T1000 (cell line): Measurements from ENCODE around the gene P4HTM.

Experiments used
- DNase-seq: peaks from one replicate; lab custom pipeline; 2025; ENCODE audit warnings: mixed read lengths; lab: John Stamatoyannopoulos, UW

Gene P4HTM

GRCh38 chr3:48989796-48990635, at the start of gene P4HTM:
TSS of gene P4HTM (plus strand) at chr3:48990241. CDS start at chr3:48990257, 16 bp downstream.
- DNase-seq, result peak; percentile 91

DNA sequence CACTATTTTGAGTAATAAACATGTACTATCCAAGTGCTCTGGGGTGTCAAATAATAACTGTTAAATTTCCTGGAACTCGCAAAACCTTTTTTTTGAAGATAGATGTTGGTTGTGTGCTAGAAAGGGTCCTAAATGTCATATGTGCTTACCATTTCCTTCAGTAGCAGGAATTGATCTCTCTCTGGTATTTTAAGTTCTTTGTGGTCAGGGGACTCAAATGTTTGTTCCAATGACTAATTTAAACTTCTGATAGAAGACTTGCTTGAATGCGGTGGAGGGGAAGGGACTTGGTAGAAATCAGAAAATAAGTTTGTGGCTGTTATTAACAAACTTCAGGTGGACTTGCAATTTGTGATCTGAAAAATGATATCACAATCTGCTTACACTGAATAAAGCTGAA, 44.6 kb upstream of the P4HTM start:
- DNase-seq, result no peak

DNA sequence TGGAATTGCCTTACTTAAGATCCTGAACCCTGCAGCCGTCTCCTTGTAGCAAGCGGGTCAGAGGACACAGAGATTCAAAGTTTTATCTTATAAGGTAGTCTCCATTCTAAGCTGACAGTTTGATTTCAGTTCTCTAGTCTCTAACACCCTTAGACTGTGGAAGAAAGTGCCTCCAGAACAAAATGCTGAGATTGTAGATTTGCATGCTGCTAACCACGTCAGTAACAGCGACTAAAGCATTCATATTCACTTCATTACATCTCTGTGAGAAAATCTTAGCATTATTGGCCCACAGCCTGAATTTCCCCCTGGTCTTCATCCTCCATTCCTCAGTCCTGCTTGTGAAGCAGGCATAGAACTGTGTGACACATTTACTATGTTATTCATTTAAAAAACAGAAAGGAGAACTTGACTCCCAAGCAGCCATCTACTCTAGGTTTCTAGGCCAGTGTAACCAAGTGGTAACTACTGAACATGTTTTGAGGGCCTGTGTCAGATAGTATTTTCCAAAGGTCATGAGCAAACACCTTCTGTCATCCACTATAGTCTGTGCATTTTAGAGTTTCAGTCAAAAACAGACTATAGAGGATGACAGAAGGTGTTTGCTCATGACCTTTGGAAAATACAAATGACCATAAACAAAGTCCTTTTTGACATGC, 44.0 kb upstream of the P4HTM start:
- DNase-seq, result no peak

GRCh38 chr3:48949376-48949717, 40.7 kb upstream of the P4HTM start:
- no peak for DNase-seq

DNA sequence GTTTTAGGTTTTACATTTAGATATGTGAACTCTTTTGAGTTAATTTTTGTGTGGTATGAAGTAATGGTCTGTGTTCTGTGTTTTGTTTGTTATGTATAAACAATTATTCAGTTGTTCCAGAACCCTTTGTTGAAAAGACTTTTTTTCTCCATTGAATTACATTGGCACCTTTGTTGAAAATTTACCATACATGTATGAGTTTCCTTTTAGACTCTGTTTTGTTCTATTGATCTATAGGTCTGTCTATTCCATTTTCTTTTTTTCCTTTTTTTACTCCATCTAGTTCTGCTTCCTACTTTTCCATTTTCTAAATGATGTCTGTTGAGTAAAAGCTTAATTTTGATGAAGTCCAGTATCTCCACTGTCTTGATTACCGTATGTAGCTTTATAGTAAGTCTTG, 40.0 kb upstream of the P4HTM start:
- no peak for DNase-seq

DNA sequence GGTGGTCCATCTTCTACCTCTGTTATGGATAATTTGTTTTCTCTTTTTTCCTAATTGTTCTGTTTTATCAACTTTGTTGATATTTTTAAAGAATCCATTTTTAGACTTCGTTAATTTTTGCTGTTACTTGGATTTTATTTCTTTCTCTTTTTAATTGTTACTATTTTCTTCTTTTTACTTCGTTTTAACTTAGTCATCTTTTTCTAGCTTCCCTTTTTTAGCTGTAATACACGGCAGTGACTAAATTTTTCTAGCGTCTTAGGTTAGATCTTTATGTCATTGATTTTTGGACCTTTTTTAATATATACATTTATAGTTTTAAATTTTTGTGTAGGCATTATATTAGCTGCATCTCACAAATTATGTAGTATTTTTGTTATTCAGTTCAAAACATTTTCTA, 38.3 kb upstream of the P4HTM start:
- DNase-seq, result no peak

DNA sequence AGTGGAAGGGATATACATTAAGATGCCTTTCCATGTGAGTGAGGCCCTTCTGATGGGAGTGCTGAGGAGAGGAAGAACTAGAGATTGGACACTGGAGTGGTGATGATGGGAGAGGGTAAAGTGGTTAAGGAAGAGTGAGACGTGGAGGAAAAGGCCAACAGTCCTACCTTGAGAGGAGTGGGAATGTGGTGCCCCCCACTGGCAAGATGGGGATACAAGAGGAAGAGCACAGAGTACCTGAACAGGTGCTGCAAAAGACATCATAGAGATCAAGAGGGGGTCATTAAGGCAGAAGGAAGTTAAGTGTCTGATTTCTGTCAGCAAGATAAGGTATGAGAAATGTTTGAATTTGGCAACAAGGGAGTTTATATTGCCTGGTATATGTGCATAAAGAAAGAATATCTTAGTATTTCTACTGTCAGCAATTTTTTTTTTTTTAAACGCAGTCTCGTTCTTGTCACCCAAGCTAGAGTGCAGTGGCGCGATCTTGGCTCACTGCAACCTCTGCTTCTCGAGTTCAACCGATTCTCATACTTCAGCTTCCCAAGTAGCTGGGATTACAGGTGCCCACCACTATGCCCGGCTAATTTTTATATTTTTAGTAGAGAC, 37.4 kb upstream of the P4HTM start:
- no peak for DNase-seq

DNA sequence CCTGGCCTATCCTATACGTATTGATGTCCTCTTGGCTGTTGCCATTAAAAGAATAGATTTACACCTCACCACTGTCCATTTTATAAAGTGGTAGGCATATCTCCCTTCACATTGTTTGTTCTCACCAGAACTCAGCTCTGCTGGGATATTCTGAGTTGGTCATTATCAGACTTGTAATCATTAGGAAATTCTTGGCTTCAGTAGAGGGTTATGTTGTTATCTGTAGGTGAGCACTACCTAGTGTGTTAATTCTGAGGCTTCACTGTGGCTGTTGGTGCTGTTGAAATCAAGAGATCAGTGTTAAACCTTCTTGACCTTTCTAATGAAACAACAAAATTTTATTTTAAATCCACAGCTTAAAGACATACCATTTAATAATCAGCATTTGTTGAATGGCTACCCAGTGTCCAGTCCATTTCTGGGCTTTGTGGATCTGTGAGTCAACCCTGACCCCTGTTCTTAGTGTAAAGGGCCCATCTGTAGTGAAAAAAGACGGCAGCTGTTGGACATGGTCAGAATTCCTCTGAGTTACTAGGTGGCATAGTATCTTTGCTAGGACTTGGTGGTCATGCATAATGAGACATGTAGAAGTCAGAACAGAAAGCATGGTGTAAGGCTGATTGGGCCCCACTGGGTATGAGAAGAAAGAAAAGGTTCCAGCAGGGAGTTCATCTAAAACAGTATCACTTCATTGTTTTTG, 32.9 kb upstream of the P4HTM start:
- DNase-seq, result no peak

DNA sequence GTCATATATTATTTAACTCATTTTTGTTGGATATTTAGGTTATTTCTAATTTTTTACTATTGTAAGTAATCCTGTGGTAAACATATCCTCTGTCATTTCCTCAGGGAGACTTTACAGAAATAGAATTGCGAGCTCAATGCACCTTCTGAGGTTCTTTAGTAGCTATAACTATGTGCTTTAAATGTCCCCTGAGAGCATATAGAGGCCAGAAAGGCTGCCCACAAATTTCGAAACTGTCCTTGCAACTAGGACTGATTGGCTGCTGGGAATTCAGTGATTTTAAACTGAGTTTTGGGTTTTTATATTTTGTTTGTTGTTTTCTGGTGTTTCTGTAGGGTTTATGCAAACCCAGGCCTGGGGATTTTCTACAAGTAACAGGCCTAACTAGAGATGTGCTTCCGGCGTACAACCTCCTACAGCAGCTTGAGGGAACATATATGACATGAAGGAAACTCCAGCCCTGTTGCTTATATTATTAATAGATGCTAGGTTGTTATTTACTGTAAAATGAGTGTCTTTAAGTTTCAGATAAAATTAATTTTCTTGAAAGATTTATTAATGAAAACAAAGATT, 29.1 kb upstream of the P4HTM start:
- DNase-seq, result no peak

- DNase-seq, result no peak
Measured at GRCh38 chr3:48962340-48962739, 27.7 kb upstream of the P4HTM start.

DNA sequence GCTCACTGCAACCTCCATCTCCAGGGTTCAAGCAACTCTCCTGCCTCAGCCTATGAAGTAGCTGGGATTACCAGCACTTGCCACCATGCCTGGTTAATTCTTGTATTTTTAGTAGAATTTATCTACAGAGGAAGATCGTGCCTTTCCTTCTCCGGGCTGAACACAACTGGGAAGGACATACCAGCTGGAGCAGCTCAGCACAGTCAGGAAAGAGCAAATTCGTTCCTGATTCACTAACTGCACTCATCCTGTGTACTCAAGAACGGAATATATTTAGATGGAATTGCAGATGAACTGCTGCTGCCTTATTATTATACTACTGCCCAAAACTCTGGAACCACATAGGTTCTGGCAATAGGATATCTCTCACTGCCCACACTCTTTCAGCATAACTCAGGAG, 27.1 kb upstream of the P4HTM start:
- DNase-seq, result no peak

- DNase-seq, result no peak
Measured at GRCh38 chr3:48963591-48963990, 26.4 kb upstream of the P4HTM start.

DNA sequence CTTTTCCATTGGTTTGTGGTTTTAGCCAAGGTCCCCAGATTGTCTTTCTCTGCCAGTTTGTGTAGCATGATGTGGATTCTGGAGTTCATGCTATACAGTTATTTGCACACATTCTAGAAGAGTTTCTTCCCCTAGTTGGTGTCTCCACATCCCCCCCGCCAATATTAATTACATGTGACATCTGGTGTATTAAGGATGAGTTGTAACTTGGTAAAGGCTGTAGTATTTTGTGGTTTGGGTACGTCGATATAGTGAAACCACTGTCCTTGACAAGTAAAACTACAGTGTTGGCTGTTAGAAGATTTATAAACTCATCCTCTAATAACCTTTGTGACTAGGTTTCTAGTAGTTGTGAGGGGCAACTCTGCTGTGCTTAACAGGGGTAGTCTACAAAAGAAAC, 23.7 kb upstream of the P4HTM start:
- DNase-seq, result no peak

DNA sequence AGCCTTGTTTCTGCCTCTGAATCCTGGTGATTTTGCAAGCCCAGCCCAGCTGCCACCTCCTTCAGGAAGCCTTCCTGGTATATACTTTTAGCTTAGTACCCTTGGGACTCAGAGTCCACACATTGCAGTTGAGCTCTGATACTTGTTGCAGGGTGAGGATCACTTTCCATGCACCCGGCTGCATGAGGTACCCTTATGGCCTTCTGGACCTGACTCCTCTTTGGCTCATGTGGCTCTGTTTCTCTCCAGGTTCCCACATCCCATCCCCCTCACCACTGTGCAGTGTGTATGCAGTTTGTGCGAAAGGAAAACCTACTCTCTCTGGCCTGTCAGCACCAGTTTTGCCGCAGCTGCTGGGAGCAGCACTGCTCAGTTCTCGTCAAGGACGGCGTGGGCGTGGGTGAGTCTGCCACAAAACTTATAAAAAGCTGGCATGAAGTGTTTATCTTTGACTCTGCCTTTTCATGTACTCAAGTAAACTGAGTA, 23.1 kb upstream of the P4HTM start:
- DNase-seq, result no peak

- no peak for DNase-seq
Measured at GRCh38 chr3:48970586-48970985, 19.5 kb upstream of the P4HTM start.

DNA sequence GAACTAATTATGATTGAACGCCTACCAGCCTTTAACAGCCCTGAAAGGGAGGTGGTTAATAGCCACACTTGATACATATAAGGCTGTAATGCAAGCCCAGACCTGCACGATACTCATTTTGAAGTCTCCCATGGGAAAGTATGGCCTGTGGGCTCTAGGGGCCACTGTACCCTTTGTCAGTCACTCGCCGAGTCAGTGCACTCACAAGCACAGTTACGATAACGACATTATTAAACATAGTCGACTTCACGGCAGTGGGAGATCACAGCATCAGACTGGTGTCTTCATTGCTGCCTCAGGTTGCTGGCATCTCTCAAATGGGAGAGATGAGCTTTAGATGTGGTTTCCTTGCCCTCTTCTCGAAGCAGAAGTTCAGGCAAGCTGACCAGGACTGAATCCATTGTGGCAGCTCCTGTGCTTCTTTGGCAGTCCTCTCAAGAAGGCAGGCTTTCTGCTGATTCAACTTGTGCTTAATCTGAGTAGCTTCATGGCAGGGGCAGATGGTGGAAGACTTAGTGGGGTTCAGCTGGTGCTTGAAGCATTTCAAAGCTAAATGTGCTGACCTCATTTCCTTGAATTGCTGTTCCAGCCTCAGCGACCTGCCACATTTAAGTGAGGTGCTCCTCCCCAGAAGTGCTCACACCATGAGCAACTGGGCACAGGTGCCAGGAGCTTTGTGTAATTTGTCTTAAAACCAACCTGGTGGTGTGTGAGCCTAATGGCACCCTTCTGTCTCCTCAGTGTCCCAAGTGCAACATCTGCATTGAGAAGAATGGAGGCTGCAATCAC, 15.8 kb upstream of the P4HTM start:
- DNase-seq, result no peak

- no peak for DNase-seq
Measured at GRCh38 chr3:48979451-48979850, 10.6 kb upstream of the P4HTM start.

DNA sequence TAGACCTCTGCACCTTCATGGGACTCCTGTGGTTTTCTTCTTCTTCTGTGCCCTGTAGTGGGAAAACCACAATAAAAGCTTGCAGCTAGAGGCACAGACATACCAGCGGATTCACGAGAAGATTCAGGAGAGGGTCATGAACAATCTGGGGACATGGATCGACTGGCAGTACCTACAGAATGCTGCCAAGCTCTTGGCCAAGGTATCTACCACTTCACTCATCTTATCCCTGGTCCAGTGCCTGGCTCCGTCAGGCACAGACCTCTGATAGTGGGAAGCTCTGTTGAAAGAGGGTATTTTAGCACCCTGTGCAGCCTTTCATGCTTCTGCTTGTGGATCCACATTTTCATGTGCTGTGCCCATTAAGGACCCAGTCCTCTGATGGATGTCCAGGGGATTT, 9.7 kb upstream of the P4HTM start:
- no peak for DNase-seq

DNA sequence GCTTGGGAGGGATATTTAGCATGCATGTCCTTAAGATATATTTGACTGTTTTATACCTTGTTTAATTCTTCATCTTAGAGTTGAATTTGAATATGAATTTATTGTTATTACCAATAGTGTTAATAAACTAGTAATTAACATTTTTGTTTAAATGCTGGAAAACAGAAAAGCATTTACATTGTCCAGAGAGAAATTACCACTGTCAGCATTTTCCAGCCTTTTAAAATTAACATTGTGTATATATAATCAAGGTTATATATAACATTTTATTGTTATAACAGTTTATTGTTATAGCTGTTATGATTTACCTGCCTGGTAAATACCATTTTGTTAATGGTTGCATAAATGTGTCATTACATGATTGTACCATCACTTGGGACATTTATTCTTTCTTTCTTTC, 8.0 kb upstream of the P4HTM start:
- no peak for DNase-seq

- no peak for DNase-seq
Measured at GRCh38 chr3:48982686-48983085, 7.4 kb upstream of the P4HTM start.

GRCh38 chr3:48983096-48983495, 6.9 kb upstream of the P4HTM start:
- no peak for DNase-seq
